ENCODE data around the gene KRTAP20-4. TPM values are rescaled to one million over a fixed set of nuclear protein-coding genes. Genes with fewer than 3 reads are reported as not detected.

Gene KRTAP20-4
- total RNA-seq: not detected in 2 replicates

DNA sequence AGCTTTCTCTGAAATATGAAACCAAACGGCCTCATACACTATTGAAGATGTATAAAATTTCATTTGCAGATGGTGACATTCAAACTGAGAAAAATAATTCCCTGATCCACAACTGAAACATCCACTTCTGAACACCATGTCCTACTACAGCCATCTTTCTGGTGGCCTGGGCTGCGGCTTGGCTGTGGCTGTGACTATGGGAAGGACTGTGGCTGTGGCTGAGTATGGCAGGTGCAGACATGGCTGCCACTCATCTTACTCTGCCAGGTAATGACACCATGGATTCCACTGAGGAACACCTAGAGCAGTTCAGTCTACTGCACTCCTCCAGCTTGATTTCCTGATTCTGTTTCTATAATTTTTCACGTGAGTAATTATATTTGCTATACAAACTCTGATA, at the start of gene KRTAP20-4:
TSS of gene KRTAP20-4 (plus strand) at position 106 of the 400 bp plus-strand sequence.
- no peak for DNase-seq (ENCODE audit: low read depth)
- no peak within 1 kb of the TSS for H3K4me3 ChIP-seq (ENCODE audit: low read depth, low read length)
- no peak for TF ChIP-seq CTCF (IDR thresholded peaks at IDR 0.05; ENCODE audit: insufficient read depth, low read depth, low read length)

- no peak for TF ChIP-seq CTCF (IDR thresholded peaks at IDR 0.05; ENCODE audit: insufficient read depth, low read depth, low read length)
- no peak for DNase-seq (ENCODE audit: low read depth)
- no peak overlapping the region for H3K4me3 ChIP-seq (ENCODE audit: low read depth, low read length)
Observed at GRCh38 chr21:30577766-30578165, 42.7 kb upstream of the KRTAP20-4 start.

DNA sequence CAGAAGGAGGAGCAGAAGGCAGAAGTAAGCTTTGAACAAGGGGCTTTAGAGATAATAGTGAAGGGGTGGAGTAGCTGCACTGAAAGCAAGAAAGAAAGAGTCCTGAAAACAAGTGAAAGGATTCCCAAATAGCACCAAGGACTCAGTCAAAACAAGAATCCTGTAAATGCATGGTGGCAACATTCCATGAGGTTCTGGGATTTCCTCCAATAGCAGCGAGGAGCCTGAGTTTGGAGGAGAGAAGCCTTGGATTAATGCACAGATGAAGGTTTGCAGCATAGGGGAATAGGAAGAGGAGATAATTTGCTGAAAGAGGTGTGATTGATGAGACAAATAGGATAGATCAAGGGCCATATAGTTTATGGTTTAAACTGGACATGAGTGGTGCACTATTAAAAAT, 41.1 kb upstream of the KRTAP20-4 start:
- DNase-seq (ENCODE audit: low read depth): no peak
- H3K4me3 ChIP-seq (ENCODE audit: low read depth, low read length): no peak overlapping the region
- no peak for TF ChIP-seq CTCF (IDR thresholded peaks at IDR 0.05; ENCODE audit: insufficient read depth, low read depth, low read length)

DNA sequence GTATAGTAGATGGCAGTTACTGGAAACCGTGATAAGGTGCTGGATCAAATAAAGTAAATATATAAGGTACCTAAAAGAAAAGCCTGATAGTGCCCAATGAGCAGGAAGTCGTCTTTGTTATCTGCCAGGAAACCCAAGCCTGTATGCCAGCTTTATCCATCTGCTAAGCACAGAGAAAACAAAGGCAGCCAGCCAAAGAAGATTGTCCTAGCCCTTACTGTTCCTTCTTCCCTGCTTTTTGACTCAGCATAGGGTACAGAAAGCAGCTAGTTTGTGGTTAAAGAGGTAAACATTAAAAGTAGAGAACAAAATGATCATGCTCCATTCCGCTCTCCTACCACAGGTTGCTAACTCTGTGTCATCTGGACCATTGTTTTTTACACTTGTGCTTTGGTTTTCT, 40.3 kb upstream of the KRTAP20-4 start:
- no peak for TF ChIP-seq CTCF (IDR thresholded peaks at IDR 0.05; ENCODE audit: insufficient read depth, low read depth, low read length)
- DNase-seq (ENCODE audit: low read depth): no peak
- H3K4me3 ChIP-seq (ENCODE audit: low read depth, low read length): no peak overlapping the region

- DNase-seq (ENCODE audit: low read depth): no peak
- no peak overlapping the region for H3K4me3 ChIP-seq (ENCODE audit: low read depth, low read length)
- TF ChIP-seq CTCF (IDR thresholded peaks at IDR 0.05; ENCODE audit: insufficient read depth, low read depth, low read length): no peak
Observed at GRCh38 chr21:30582870-30583269, 37.6 kb upstream of the KRTAP20-4 start.

GRCh38 chr21:30590297-30590696, 30.1 kb upstream of the KRTAP20-4 start, which contains the start of gene KRTAP22-2:
KRTAP22-2 (minus strand) TSS chr21:30590397.
- no peak within 1 kb of the TSS for H3K4me3 ChIP-seq (ENCODE audit: low read depth, low read length)
- TF ChIP-seq CTCF (IDR thresholded peaks at IDR 0.05; ENCODE audit: insufficient read depth, low read depth, low read length): no peak
- no peak for DNase-seq (ENCODE audit: low read depth)

DNA sequence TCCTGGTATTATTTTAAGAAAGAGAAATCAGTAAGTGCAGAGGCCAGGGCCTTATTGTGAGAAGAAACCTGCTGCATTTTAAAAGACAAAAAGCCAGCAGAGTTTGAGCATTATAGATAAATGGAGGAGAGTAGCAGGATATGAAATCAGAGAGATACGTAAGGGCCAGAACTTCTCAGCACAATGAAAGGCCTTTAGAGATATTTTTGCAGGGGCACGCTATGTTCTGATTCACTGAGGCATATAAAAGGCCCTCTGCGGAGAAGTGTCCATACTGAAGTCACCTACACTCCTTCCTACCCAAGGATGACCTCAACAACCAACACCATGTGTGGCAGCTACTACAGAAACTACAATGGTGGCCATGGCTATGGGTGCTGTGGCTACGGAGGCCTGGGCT, 28.3 kb upstream of the KRTAP20-4 start, which contains the start of gene KRTAP6-3:
TSS of gene KRTAP6-3 (plus strand) at position 301 of the 400 bp plus-strand sequence. CDS start at position 307, 6 bp downstream.
- H3K4me3 ChIP-seq (ENCODE audit: low read depth, low read length): no peak within 1 kb of the TSS
- no peak for DNase-seq (ENCODE audit: low read depth)
- TF ChIP-seq CTCF (IDR thresholded peaks at IDR 0.05; ENCODE audit: insufficient read depth, low read depth, low read length): no peak
